Transverse colon (tissue), 4 donors: ENCODE measurements around the gene SPRR1A. TPM values are rescaled to one million over a fixed set of nuclear protein-coding genes. Genes with fewer than 3 reads are reported as not detected.

Experiments used
- DNase-seq: peaks from one replicate; pipeline ENCODE4 v3.0.0-alpha.2; 2019
- H3K27ac ChIP-seq, 4 donors: fragments of 200-600 bp; sonication (generic); 2 replicates each; pipeline ENCODE4 v1.5.1; 2016 to 2018; ENCODE audit warnings: inconsistent platforms in 4 of 4
- H3K27me3 ChIP-seq: fragments of 200-600 bp; sonication (generic); 2 replicates; pipeline ENCODE4 v1.5.1; 2017; ENCODE audit warnings: inconsistent platforms
- H3K36me3 ChIP-seq, 4 donors: fragments of 200-600 bp; sonication (generic); 2 replicates each; pipeline ENCODE4 v1.5.1; 2017 to 2019; ENCODE audit warnings: inconsistent platforms in 4 of 4
- H3K4me1 ChIP-seq, 4 donors: fragments of 200-600 bp; sonication (generic); 2 replicates each; pipeline ENCODE4 v1.5.1; 2017 to 2020; ENCODE audit warnings: inconsistent platforms in 4 of 4
- H3K4me3 ChIP-seq, 4 donors: fragments of 200-600 bp; sonication (generic); 1 replicate in 1 of 4; 2 replicates in 3 of 4; pipeline versions ENCODE4 v1.5.1 to v1.6.1; 2017 to 2019; ENCODE audit warnings: inconsistent platforms in 4 of 4
- H3K9me3 ChIP-seq, 2 donors: fragments of 200-600 bp; sonication (generic); 2 replicates each; pipeline ENCODE4 v1.5.1; 2017 to 2019; ENCODE audit warnings: inconsistent platforms in 2 of 2
- CTCF ChIP-seq, 5 experiments: fragments of 200-600 bp in 3 of 5; fragments of 450-650 bp in 2 of 5; sonication (generic) in 3 of 5; IDR thresholded peaks; 1 replicate in 2 of 5; 2 replicates in 3 of 5; pipeline ENCODE4 v1.5.1; 2016 to 2017; ENCODE audit warnings: antibody characterized with exemption in 5 of 5, inconsistent platforms in 3 of 5, mild to moderate bottlenecking in 2 of 5, moderate library complexity in 1 of 5
- EP300 ChIP-seq: sonication (generic); formaldehyde crosslinking; IDR thresholded peaks from one replicate; pipeline ENCODE4 v1.6.1; 2017; ENCODE audit warnings: antibody characterized with exemption, low read depth
- POLR2A ChIP-seq: fragments of 450-650 bp; IDR thresholded peaks from one replicate; pipeline ENCODE4 v1.6.1; 2016; ENCODE audit warnings: antibody characterized with exemption, mild to moderate bottlenecking, moderate library complexity
- POLR2AphosphoS5 ChIP-seq, 3 donors: sonication (generic); formaldehyde crosslinking; IDR thresholded peaks; one replicate each; pipeline ENCODE4 v1.6.1; 2016; ENCODE audit warnings: antibody characterized with exemption in 3 of 3
- WGBS, 2 donors: methylation state at CpG; one replicate each; pipeline ENCODE4 v1.1.5; 2018; ENCODE audit warnings: low coverage in 1 of 2; 5-methylcytosine and 5-hydroxymethylcytosine counted together
- in situ Hi-C, 4 donors: fragments of 200-750 bp; cut with MboI; loops; one replicate each; pipeline versions ENCODE4 v1.15.0 to v1.15.1; 2017; ENCODE audit warnings: low sequenced_read_pairs in 3 of 4, low pct_ligation_motif_present in 1 of 4, low pct_unique_long_range_greater_than_20kb in 1 of 4
- intact Hi-C: fragments of 100-400 bp; cut with DNase I; formaldehyde crosslinking; loops from one replicate; pipeline ENCODE4 v1.15.1; 2023; ENCODE audit warnings: low total_unique reads
- total RNA-seq, 4 donors: library from RNA; depleted of rRNA; stranded (reverse); fragments of >200 nt; gene quantifications; one replicate each; pipeline ENCODE4 v1.1.0, GENCODE V29; 2016

SPRR1A gene
- total RNA-seq, 4 donors from 2014 or later: not detected

DNA sequence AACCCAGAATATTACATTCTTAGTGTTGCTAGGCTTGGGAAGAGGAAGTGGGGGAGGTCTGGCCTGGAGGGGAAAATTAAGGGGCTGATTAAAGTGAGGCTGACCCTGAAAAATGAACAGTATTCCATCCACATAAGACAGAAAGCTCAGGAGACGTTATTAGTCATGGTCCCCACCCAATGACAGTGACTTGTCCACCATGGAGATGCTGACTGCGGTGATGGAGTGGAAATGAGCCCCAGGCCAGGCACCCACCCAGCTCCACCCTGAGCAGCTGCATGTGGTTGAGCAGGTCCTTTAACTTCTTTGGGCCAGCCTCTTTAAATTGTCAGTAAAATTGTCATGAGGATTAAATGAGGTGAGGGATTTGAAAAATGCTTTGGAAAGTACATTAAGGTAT lies 14.8 kb upstream of the SPRR1A start:
- intact Hi-C loops (no loop called here), in situ Hi-C loops (no loop called here)
- H3K27me3 ChIP-seq: no peaks in the 10 kb centered on the region
- 40 to 76% methylated on average over 1 to 2 of the region's 2 CpGs for WGBS, 2 donors
- no peak for TF ChIP-seq CTCF (IDR thresholded peaks at IDR 0.05)
- no peak for TF ChIP-seq POLR2A
- TF ChIP-seq POLR2AphosphoS5 (IDR thresholded peaks at IDR 0.05): no peak
- no peak for TF ChIP-seq EP300
- no peak overlapping the region for H3K27ac ChIP-seq
- H3K4me3 ChIP-seq: no peak overlapping the region
- no peaks in the 10 kb centered on the region for H3K4me1 ChIP-seq
- no peak for DNase-seq
- no peaks in the 10 kb centered on the region for H3K9me3 ChIP-seq
- no peaks in the 10 kb centered on the region for H3K36me3 ChIP-seq

DNA sequence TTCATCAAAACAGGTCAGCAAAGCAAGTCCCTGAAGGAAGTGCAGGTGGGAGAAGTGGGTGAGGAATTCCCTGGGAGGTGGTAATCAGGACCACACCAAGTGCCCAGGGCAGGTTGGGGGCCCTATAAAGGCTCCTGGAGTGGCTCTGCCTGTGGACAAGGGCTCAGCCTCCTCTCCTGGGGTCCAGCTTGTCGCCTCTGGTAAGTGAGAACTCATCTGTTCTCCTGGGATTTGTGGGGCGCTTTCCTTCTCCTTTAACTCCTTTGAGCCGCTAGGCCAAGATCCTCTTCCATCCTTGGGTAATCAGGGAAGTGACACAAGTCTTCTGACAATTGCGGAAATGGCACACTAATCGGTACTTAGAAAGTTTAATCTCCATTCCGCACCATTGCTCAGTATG lies 13.4 kb upstream of the SPRR1A start, which contains the start of gene SPRR4:
SPRR4 (plus strand) TSS at position 154 of the 400 bp plus-strand sequence. CDS start 1,243 bp downstream, outside the sequence.
- DNase-seq: no peak
- Histone ChIP-seq H3K36me3 (no peaks in the 10 kb centered on the region), H3K4me3 (no peak within 1 kb of the TSS), H3K27me3 (no peaks in the 10 kb centered on the region), H3K4me1 (no peaks in the 10 kb centered on the region), H3K27ac (no peak within 1 kb of the TSS), H3K9me3 (no peaks in the 10 kb centered on the region)
- TF ChIP-seq POLR2A (no peak), POLR2AphosphoS5 (IDR thresholded peaks at IDR 0.05) (no peak), EP300 (no peak), CTCF (IDR thresholded peaks at IDR 0.05) (no peak)
- in situ Hi-C loops: no loop called here
- intact Hi-C loops: no loop called here
- 87 to 88% methylated on average over 4 to 6 of the region's 6 CpGs for WGBS, 2 donors

DNA sequence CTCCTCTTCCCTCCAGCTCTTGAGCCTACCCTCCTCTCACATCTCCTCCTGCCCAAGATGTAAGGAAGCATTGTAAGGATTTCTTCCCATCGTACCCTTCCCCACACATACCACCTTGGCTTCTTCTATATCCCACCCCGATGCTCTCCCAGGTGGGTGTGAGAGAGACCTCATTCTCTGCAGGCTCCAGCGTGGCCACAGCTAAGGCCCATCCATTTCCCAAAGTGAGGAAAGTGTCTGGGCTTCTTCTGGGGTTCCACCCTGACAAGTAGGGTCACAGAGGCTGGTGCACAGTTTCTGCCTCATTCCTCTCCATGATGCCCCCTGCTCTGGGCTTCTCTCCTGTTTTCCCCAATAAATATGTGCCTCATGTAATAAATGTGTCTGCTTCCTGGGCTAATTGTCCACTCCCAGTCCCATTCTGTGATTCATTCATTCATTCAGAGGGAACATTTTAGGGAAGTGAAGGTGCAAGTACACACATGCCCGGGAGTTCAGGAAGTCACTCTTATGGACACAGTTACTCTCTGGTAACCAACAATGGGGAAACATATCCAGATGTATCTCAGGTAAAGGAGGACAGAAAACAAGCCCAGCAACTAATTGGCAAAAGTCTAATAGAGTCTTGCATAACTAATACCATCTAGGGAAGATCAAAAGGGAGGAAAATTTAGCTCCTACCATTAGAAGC lies 11.5 kb upstream of the SPRR1A start:
- whole genome bisulfite sequencing, 2 donors: 70 to 80% methylated on average over 1 to 4 of the region's 4 CpGs
- Histone ChIP-seq H3K9me3 (no peaks in the 10 kb centered on the region), H3K4me3 (no peak overlapping the region), H3K4me1 (no peaks in the 10 kb centered on the region), H3K27ac (no peak overlapping the region), H3K27me3 (no peaks in the 10 kb centered on the region), H3K36me3 (no peaks in the 10 kb centered on the region)
- TF ChIP-seq EP300 (no peak), CTCF (IDR thresholded peaks at IDR 0.05) (no peak), POLR2A (no peak), POLR2AphosphoS5 (IDR thresholded peaks at IDR 0.05) (no peak)
- in situ Hi-C loops (no loop called here), intact Hi-C loops (no loop called here)
- no peak for DNase-seq

DNA sequence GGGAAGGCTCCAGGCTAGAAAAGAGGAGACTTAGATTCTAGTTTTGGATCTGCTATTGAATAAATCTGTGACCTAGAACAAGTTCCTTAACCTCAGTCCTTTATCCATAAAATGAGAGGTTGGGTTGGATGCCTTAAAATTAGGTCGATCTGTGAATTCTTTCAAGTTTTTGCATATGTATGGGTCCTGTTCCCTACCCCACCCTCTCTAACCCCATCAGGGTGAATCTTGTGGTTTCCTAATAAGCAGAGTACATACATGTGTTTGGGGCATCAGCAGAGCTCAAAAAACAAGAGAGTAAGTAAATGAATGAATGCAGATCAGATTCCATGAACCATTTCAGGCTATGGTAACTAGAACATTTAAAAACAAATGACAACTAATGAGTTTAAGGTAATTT lies 7.2 kb upstream of the SPRR1A start:
- H3K9me3 ChIP-seq: no peaks in the 10 kb centered on the region
- no peak for TF ChIP-seq EP300
- no peak for TF ChIP-seq POLR2A
- TF ChIP-seq POLR2AphosphoS5 (IDR thresholded peaks at IDR 0.05): no peak
- TF ChIP-seq CTCF (IDR thresholded peaks at IDR 0.05): no peak
- H3K4me1 ChIP-seq: no peaks in the 10 kb centered on the region
- no peaks in the 10 kb centered on the region for H3K36me3 ChIP-seq
- intact Hi-C loops (no loop called here), in situ Hi-C loops (no loop called here)
- H3K4me3 ChIP-seq: no peak overlapping the region
- DNase-seq: no peak
- no peak overlapping the region for H3K27ac ChIP-seq
- no peaks in the 10 kb centered on the region for H3K27me3 ChIP-seq
- 64 to 72% methylated on average over 1 of the region's 1 CpG for WGBS, 2 donors
